NCI-H128 (cell line): ENCODE measurements around the gene SACS.
"Not testable (repeated sequence)": the region's sequence is repeated elsewhere in the genome, so short reads cannot be mapped to it uniquely, and the experiment has no call there.

Experiments used
- DNase-seq: peaks from one replicate; lab custom pipeline; 2025; ENCODE audit not compliant: unreplicated experiment; lab: John Stamatoyannopoulos, UW

The SACS gene

DNA sequence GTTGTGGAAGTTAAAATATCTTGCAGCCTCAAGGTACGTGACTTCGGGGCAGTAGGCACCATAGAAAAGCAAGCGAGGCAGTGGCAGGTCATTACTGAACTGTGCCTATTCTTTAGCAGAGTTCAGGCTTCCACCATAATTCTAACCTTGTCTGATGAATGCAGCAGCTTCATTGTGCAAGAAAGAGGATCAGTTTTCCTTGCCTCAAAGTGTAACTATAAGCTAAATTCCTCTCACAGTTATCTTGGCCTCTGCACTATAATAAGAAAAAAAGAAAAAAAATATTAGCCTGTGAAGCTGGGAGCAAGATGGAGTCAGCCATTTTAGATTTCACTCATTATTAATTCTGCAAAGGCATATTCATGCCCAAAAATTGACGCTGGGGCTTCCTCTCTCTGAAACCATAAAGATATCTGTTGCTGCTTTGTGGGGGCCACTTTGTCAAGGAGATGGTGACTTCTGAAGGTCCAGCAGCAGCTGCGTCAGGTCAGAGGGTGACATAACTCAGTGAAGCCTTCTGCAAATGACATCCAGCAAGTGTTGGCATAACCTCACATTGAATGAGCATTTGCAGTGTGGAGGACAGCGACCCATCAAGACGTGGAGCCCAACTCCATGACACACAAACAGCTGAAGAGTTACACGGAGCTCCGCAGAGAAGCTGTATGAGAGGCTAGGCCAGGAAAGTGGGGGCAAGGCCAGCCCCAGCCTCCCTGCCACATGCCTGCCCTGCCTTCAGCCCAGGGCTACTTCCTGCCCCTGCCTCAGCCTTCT, 23.1 kb upstream of the SACS start:
- DNase-seq = no peak

DNA sequence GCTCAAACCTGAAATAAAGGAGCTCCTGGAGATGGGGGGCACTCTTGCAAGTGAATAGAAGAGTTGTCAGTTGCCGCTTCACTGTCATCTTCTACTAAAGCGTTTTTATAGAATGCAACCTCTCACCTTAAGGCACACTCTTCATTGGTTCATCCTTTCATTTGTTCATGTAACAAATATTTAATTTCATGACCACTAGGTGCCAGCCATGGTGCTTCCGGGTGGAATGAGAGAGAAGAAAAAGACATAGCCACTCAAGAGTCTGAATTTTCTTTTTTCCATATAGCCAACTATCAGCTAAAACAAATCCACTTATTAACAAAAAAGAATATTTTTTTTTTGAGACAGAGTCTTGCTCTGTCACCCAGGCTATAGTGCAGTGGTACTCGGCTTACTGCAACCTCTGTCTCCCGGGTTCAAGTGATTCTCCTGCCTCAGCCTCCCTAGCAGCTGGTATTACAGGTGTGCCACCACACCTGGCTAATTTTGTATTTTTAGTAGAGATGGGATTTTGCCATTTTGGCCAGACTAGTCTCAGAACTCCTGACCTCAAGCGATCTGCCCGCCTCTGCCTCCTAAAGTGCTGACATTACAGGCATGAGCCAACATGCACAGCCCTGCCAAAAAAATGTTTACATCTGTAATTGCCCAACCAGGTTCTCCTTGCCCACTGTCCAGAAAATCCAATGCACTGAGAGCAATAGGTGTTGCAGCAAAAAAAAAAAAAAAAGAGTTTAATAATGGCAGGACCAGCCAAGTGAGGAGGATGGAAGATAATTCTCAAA, 22.1 kb upstream of the SACS start:
- DNase-seq = no peak

- DNase-seq = no peak
Measured at GRCh38 chr13:23453132-23453531, 19.6 kb upstream of the SACS start.

DNA sequence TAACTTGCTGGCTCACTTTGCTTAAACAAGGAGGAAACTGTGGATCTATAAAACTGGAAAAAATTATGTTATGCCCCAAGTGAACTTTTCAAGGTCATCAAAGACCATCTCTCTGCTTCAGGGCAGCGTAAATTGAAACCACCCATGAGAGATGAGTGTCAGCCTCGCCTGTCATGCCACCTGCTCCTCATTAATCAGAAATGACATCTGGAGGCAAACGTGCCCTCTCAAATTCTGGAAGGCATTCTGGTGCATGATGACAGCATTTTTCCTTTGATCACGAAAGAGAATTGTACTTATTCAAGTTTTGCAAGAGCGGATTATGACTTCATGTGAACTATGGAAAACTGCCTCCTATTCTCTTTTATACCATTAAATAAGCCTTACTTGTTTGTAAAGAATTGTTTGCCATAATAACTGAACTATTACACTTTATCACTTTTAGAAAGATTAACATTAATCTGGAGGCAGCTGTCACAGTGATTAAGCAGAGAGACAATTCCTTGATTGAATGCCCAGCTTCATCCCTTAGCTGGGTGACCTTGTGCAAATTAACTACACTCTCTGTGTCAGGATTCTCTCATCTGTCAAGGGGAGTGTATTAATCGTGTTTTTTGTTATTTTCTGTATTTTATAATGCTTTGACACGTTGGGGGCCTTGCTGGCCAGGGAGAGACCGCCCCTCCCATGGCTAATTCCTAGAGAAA, 17.0 kb upstream of the SACS start:
- DNase-seq = no peak

DNA sequence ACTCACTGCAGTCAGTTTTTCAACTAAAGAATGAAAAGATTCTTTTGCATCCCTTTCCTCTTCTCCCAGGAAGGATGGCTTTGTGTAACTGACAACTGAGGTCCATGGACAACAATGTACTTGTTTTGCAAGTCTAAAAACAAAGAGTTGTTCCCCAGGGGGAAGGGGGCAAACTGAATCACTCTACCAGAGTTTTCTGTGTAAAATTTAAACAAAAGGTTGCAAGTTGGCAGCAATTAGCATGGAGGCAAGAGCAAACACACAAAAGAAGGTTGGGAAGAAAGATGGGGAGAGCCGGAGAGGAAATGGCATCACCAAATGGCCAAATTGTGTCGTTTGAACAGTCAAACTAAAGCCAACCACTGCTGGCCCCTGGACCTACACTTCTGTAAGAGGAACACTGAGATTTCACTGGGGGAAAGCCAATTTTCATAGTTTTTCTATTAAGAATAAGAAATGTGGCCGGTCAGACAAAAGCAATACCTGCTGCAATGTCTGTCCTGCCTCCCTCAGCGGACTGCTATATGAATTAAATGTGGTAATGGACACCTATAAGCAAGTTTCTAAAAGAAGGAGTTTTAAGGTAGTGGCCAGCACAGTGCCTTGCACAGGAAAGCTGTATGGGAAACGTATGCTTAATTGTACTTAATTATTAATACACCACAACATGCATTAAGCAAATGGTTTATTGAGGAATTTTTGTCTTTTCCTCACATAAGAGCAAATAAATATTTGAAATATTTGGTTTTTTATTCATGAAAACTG, 16.1 kb upstream of the SACS start:
- no peak for DNase-seq

DNA sequence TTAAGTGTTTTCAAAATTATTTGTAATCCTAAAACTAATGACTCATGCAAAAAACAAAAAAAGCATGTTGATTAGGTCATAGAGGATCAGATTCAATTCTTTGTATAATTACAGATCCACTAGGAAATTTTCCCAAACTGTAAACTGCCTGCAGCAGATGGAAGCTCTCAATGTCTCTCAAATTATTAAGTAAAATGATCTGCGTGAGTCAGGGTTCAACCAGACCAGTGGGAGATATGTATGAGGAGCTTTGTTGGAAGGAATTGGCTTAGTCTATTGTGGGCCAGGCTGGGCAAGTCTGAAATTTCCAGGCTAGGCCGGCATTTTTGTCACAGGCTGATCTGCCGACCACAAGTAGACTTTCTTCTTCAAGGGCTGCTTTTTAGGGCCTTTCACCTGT, 14.4 kb upstream of the SACS start:
- no peak for DNase-seq

DNA sequence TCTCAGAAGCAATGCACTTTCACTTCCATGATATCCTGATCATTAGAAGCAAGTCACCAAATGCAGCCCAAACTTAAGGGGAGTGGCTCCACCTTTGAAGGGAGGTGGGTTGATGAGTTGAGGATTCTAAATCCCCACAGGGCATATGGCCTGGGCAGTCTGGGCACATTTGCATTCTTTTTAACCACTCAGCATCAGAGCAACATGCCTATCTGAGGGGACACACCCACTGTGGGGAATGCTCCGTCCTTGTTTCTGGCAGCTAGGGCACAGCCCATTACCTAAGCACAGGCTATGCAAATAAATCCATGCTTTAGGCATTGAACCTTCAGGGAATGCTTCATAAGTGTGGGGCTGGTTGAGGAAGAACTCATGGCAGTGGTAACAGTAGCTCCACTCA, 12.3 kb upstream of the SACS start:
- no peak for DNase-seq

DNA sequence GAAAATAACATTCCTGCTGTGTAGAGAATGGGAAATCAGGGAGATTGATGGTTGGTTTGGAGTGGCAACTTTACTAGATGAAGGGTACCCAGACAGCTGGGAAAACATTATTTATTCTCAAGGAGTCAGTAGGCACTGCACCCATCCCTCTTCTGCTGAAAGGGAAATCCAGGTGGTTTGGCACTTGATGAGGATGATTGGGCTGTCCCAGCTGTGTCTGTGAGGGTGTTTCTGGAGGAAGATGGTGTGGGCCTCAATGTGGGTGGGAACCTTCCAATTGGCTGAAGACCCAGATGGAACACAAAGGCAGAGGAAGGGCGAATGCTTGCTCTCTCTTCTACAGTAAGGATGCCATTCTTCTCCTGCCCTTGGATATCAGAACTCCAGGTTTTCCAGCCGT, 10.4 kb upstream of the SACS start:
- DNase-seq = no peak

GRCh38 chr13:23443110-23443509, 9.6 kb upstream of the SACS start:
- no peak for DNase-seq

DNA sequence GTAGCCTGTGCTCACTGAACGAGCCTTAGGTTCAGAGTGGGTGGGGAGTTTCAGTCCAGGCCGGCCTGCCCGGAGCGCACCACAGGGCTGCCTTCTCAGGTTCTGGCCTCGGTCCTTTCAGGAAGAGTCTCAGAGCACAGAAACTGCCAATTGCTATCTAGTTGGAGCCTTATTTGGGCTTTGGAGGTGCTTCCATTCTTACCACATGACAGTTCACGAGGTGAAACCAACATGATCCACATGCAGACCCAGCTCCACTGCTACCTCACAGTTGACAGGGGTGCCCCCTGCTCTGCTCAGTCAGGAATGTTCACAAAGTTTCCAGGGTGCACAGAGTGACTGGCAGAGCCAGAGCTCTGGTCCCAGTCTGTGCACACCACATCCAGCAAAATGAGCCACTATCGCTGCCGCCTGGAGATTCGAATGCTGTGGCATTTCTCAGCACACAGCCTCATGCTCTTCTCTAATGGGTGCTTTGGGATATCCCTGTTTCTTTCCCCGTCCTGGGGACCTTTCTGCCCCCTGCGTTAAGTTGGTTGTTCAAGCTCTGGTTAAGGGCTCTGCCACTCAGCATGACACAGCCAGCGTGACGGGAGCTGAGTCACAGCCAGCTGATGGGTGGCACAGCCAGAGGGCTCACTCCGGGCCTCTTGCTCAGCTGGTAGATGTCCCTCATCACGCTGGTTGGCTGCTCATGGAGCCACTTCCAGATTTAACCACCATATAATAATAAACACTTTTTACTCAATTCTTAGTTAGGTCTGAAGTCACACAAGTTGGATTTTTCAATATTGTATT, 7.5 kb upstream of the SACS start:
- no peak for DNase-seq

DNA sequence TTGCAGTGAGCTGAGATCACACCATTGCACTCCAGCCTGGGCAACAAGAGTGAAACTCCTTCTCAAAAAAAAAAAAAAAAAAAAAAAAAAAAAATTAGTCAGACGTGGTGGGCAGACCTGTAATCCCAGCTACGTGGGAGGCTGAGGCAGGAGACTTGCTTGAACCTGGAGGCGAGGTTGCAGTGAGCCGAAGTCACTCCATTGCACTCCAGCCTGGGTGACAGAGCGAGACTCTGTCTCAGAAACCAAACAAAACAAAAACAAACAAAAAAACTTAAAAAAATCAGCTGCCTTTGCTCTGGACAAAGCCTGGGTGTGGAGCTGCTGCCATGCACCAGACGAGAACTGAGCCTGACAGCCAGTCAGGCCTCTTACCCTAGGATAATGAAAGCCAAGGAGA, 6.8 kb upstream of the SACS start:
- not testable (repeated sequence) for DNase-seq

DNA sequence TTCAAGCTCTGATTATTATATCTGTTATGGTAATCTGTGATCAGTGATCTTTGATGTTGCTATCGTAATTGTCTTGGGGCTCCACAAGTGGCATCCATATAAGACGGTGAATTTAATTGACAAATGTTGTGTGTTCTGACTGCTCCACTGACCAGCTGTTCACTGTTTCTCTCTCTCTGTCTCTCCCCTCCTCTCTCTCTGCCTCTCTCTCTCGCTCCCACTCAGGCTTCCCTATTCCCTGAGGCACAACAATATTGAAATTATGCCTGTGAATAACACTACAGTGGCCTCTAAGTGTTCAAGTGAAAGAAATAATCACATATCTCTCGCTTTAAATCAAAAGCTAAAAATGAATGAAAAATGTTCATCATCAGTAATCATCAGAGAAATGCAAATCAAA, 4.4 kb upstream of the SACS start:
- no peak for DNase-seq

- DNase-seq = no peak
Measured at GRCh38 chr13:23436680-23437079, 3.2 kb upstream of the SACS start.

GRCh38 chr13:23434491-23434890, 989 bp upstream of the SACS start:
- no peak for DNase-seq

DNA sequence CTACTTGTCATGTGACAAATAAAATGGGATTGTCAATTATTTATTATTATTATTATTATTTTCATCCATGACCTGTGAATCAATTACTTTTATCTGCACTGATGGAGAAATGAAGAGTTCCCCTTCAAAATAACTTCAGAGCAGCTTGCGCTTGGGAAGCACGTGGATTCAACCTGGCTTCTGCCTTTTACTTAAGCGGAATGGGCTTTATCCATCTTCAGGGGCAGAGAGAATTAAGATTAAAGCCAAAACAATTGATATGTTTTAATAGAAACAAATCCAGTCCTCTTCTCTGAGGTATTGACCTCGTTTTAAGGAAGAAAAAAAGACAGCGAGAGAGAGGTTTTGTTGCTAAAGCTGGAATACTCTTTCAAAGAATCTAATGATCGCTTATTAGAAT, 876 bp downstream of the SACS start:
- no peak for DNase-seq

GRCh38 chr13:23430664-23431063, 2.8 kb downstream of the SACS start:
- DNase-seq = no peak

- DNase-seq = no peak
Measured at GRCh38 chr13:23427881-23428528, 5.5 kb downstream of the SACS start.

- DNase-seq = no peak
Measured at GRCh38 chr13:23427342-23427843, 6.1 kb downstream of the SACS start.

DNA sequence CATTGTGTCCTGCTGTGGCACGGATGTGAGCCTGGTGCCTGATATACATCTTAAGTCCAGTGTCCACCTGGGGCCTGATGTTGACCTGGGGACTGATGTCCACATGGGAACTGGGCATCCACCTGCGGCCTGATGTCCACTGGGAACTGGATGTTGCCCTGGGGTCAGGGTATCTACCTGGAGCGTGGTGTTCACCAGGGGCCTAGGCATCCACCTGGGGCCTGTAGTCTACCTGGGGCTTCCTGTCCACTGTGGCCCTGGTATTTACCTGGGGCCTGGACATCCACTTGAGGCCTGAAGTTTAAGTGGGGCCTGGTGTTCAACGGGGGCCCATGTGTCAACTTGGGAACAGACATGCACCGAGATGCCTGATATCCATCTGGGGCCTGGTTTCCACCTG, 11.9 kb downstream of the SACS start:
- no peak for DNase-seq
